ENCODE measurements around the gene TLK2.

GRCh38 chr17:62588109-62588508 is 109.5 kb downstream of the TLK2 start:
- no peak for TF ChIP-seq CSDC2 (CRISPR knock-in tag; IDR thresholded peaks at IDR 0.05)
- TF ChIP-seq ZNF70 (CRISPR knock-in tag; IDR thresholded peaks at IDR 0.05) = no peak
